SK-N-SH (cell line): Measurements from ENCODE around the gene RIN2. TPM values are rescaled to one million over a fixed set of nuclear protein-coding genes. Genes with fewer than 3 reads are reported as not detected.
A peak's percentile ranks its signal among the peaks of the same experiment; 100 is the strongest.

Experiments used
- CTCF ChIA-PET: fragments of 300-600, 350-600 bp; formaldehyde crosslinking; extraction: SDS; loops from one replicate; lab custom pipeline; 2021; lab: Yijun Ruan, JAX
- POLR2A ChIA-PET: fragments of 350-600 bp; sonication (Branson Sonifier 250); formaldehyde crosslinking; extraction: SDS; loops from one replicate; lab custom pipeline; 2020; ENCODE audit warnings: antibody characterized with exemption, inconsistent platforms; lab: Yijun Ruan, JAX
- DNase-seq: peaks from one replicate; pipeline ENCODE4 v3.0.0; 2012
- H2AFZ ChIP-seq: fragments of 200-600 bp; sonication (generic); 2 replicates; pipeline ENCODE4 v1.8.1; 2016; ENCODE audit warnings: antibody characterized with exemption, mild to moderate bottlenecking, low read depth
- H3F3A ChIP-seq: fragments of 200-600 bp; sonication (generic); replicated peaks from 2 replicates; pipeline ENCODE3; 2016; ENCODE audit warnings: antibody characterized with exemption, mild to moderate bottlenecking; ENCODE audit not compliant: insufficient read depth
- H3K27ac ChIP-seq, 2 experiments: fragments of 200-500 bp in 1 of 2; fragments of 200-600 bp in 1 of 2; sonication (Bioruptor generic) in 1 of 2; sonication (generic), shearing (Covaris generic) in 1 of 2; 2 replicates each; pipeline versions ENCODE4 v1.5.1 to v1.6.1; 2014 to 2016; ENCODE audit warnings: low read depth in 2 of 2, inconsistent platforms in 1 of 2, low read length in 1 of 2, mild to moderate bottlenecking in 1 of 2, mixed read lengths in 1 of 2
- H3K27me3 ChIP-seq: fragments of 200-600 bp; sonication (generic), shearing (Covaris generic); 2 replicates; pipeline ENCODE4 v1.6.1; 2016; ENCODE audit warnings: mixed run types; ENCODE audit not compliant: insufficient read depth
- H3K36me3 ChIP-seq, 2 experiments: fragments of 200-500 bp in 1 of 2; fragments of 200-600 bp in 1 of 2; sonication (Bioruptor generic) in 1 of 2; sonication (generic) in 1 of 2; replicated peaks in 1 of 2; 2 replicates each; pipeline versions ENCODE3 to v1.5.1; 2014 to 2016; ENCODE audit warnings: low read length in 1 of 2, mild to moderate bottlenecking in 1 of 2; ENCODE audit not compliant: insufficient read depth in 2 of 2, control insufficient read depth in 1 of 2
- H3K4me1 ChIP-seq, 2 experiments: fragments of 200-500 bp in 1 of 2; fragments of 200-600 bp in 1 of 2; sonication (Bioruptor generic) in 1 of 2; sonication (generic), shearing (Covaris generic) in 1 of 2; 2 replicates each; pipeline versions ENCODE4 v1.5.1 to v1.6.1; 2014 to 2016; ENCODE audit warnings: low read depth in 1 of 2, low read length in 1 of 2, mixed run types in 1 of 2; ENCODE audit not compliant: insufficient read depth in 2 of 2, control insufficient read depth in 1 of 2
- H3K4me2 ChIP-seq: fragments of 200-600 bp; sonication (generic), shearing (Covaris generic); 2 replicates; pipeline ENCODE4 v1.6.1; 2017; ENCODE audit warnings: mixed run types
- H3K4me3 ChIP-seq, 2 experiments: fragments of 200-500 bp in 1 of 2; fragments of 200-600 bp in 1 of 2; sonication (Bioruptor generic) in 1 of 2; sonication (generic), shearing (Covaris generic) in 1 of 2; 2 replicates each; pipeline versions ENCODE4 v1.5.1 to v1.8.1; 2014 to 2016; ENCODE audit warnings: low read depth in 2 of 2, inconsistent platforms in 1 of 2, low read length in 1 of 2, mild to moderate bottlenecking in 1 of 2, mixed read lengths in 1 of 2, moderate library complexity in 1 of 2
- H3K79me2 ChIP-seq: fragments of 200-600 bp; sonication (generic); 2 replicates; pipeline ENCODE4 v1.8.1; 2017; ENCODE audit warnings: mild to moderate bottlenecking; ENCODE audit not compliant: insufficient read depth
- H3K9ac ChIP-seq: fragments of 200-600 bp; sonication (generic); 2 replicates; pipeline ENCODE4 v1.6.1; 2017; ENCODE audit warnings: mixed run types
- H3K9me2 ChIP-seq: fragments of 200-600 bp; sonication (generic); 2 replicates; pipeline ENCODE4 v1.6.1; 2017; ENCODE audit warnings: mixed run types
- H3K9me3 ChIP-seq: fragments of 200-600 bp; sonication (generic); 2 replicates; pipeline ENCODE4 v1.6.1; 2017; ENCODE audit warnings: mixed run types, mild to moderate bottlenecking, moderate library complexity
- H4K20me1 ChIP-seq: fragments of 200-600 bp; sonication (generic); 2 replicates; pipeline ENCODE4 v1.6.1; 2017; ENCODE audit warnings: mild to moderate bottlenecking, mixed run types; ENCODE audit not compliant: insufficient read depth
- CHD2 ChIP-seq: fragments of 150-350 bp; IDR thresholded peaks from 2 replicates; pipeline ENCODE4 v1.6.1; 2018; ENCODE audit warnings: low read length; ENCODE audit not compliant: partially characterized antibody
- EZH2phosphoT487 ChIP-seq: fragments of 200-600 bp; sonication (generic); IDR thresholded peaks from 2 replicates; pipeline ENCODE4 v1.6.1; 2017; ENCODE audit warnings: low read depth, mixed run types, mild to moderate bottlenecking, antibody characterized with exemption, moderate library complexity, borderline replicate concordance
- FOSL2 ChIP-seq: IDR thresholded peaks from 2 replicates; pipeline ENCODE4 v1.4.0; 2012; ENCODE audit warnings: low read depth, mild to moderate bottlenecking, moderate library complexity, borderline replicate concordance
- FOXJ3 ChIP-seq: sonication (generic); formaldehyde crosslinking; IDR thresholded peaks from 2 replicates; pipeline ENCODE4 v1.5.1; 2020; ENCODE audit warnings: mild to moderate bottlenecking, missing genetic modification reagents
- GABPA ChIP-seq: IDR thresholded peaks from 2 replicates; pipeline ENCODE4 v1.4.0; 2012; ENCODE audit warnings: low read depth, mild to moderate bottlenecking
- MEF2A ChIP-seq: IDR thresholded peaks from 2 replicates; pipeline ENCODE4 v1.4.0; 2012; ENCODE audit warnings: low read depth, borderline replicate concordance
- MXI1 ChIP-seq: IDR thresholded peaks from 2 replicates; pipeline ENCODE4 v1.6.1; 2012; ENCODE audit warnings: mild to moderate bottlenecking, low read depth, low read length, improper control_type of control experiment
- POLR2AphosphoS5 ChIP-seq: IDR thresholded peaks from 2 replicates; pipeline ENCODE4 v1.6.1; 2012; ENCODE audit warnings: low read depth, low read length
- RAD21 ChIP-seq: IDR thresholded peaks from 2 replicates; pipeline ENCODE4 v1.6.1; 2012; ENCODE audit warnings: mild to moderate bottlenecking, low read length
- RCOR1 ChIP-seq: fragments of 150-350 bp; IDR thresholded peaks from 2 replicates; pipeline ENCODE4 v1.6.1; 2017; ENCODE audit warnings: antibody characterized with exemption, low read length
- SIN3A ChIP-seq: IDR thresholded peaks from 2 replicates; pipeline ENCODE4 v1.6.1; 2012; ENCODE audit warnings: low read depth, mild to moderate bottlenecking, low read length, moderate library complexity, borderline replicate concordance
- SMC3 ChIP-seq: IDR thresholded peaks from 2 replicates; pipeline ENCODE4 v1.6.1; 2012; ENCODE audit warnings: low read depth, low read length, improper control_type of control experiment
- TCF12 ChIP-seq: IDR thresholded peaks from 2 replicates; pipeline ENCODE4 v1.4.0; 2012
- TEAD4 ChIP-seq: IDR thresholded peaks from 2 replicates; pipeline ENCODE4 v1.4.0; 2012; ENCODE audit warnings: mild to moderate bottlenecking, borderline replicate concordance; ENCODE audit not compliant: insufficient read depth
- USF1 ChIP-seq: IDR thresholded peaks from 2 replicates; pipeline ENCODE4 v1.4.0; 2012; ENCODE audit warnings: low read depth, borderline replicate concordance
- YY1 ChIP-seq: IDR thresholded peaks from 2 replicates; pipeline ENCODE4 v1.4.0; 2012; ENCODE audit warnings: low read depth, mild to moderate bottlenecking
- WGBS: methylation state at CpG from one replicate; pipeline ENCODE4 v1.1.6; 2017; ENCODE audit warnings: low lambda C conversion rate; 5-methylcytosine and 5-hydroxymethylcytosine counted together
- polyA plus RNA-seq, 3 experiments: library from polyadenylated mRNA; depleted of rRNA; stranded (reverse); fragments of >200 nt; gene quantifications; 2 replicates each; pipeline ENCODE4 v1.2.3, GENCODE V29; 2012
- TF ChIP-seq, protein P1 (sequence below): fragments of 150-350 bp; IDR thresholded peaks from 2 replicates; pipeline ENCODE4 v1.6.1; 2016; ENCODE audit warnings: mild to moderate bottlenecking, low read depth, low read length
- TF ChIP-seq, protein P2 (sequence below): IDR thresholded peaks from 2 replicates; pipeline ENCODE4 v1.4.0; 2012; ENCODE audit warnings: low read depth

RIN2 gene
- polyA plus RNA-seq, 1 of the 3 experiments (the other 2 are of a cell fraction): 6.8 TPM

GRCh38 chr20:19785173-19785982 lies 27.3 kb downstream of the RIN2 start:
- Histone ChIP-seq H3F3A (peaks cover 18% of the 10 kb centered on the region), H3K9me2 (no peaks in the 10 kb centered on the region), H2AFZ (peak overlapping the region; percentile 30; the same call in 1 of the 2 replicates), H3K27ac (peak overlapping the region in 1 of 2 experiments; percentile 92; a peak in 2 of 4 replicates), H3K9ac (peak overlapping the region; percentile 63; the same call in 1 of the 2 replicates), H3K27me3 (no peaks in the 10 kb centered on the region), H4K20me1 (no peaks in the 10 kb centered on the region), H3K4me3 (peak overlapping the region in 1 of 2 experiments; percentile 33; a peak in 2 of 4 replicates), H3K4me2 (peak overlapping the region; percentile 81), H3K36me3 (peaks cover 0 to 14% of the 10 kb centered on the region in 2 experiments), H3K79me2 (peaks cover 7% of the 10 kb centered on the region; the same call in 1 of the 2 replicates), H3K9me3 (peaks cover 8% of the 10 kb centered on the region; the same call in 1 of the 2 replicates), H3K4me1 (peaks cover 18 to 25% of the 10 kb centered on the region in 2 experiments)
- ChIA-PET POLR2A (no interaction called here), CTCF (interaction anchor here (0.5 to 3.2 kb wide), 26 partner anchors 8 to 241 kb away, joined by 3 to 26 read pairs (median 3); partner anchors contain the start of gene NAA20)
- DNase-seq: no peak
- WGBS: 57% methylated on average over 5 of the region's 5 CpGs
- TF ChIP-seq YY1: no peak
- TF ChIP-seq MXI1: no peak
- TF ChIP-seq FOXJ3 (CRISPR knock-in tag): no peak
- no peak for TF ChIP-seq TCF12
- no peak for TF ChIP-seq FOSL2
- TF ChIP-seq EZH2phosphoT487: no peak
- no peak for TF ChIP-seq RCOR1
- no peak for TF ChIP-seq TEAD4
- TF ChIP-seq POLR2AphosphoS5: no peak
- no peak for TF ChIP-seq SIN3A
- TF ChIP-seq, protein P1, sequence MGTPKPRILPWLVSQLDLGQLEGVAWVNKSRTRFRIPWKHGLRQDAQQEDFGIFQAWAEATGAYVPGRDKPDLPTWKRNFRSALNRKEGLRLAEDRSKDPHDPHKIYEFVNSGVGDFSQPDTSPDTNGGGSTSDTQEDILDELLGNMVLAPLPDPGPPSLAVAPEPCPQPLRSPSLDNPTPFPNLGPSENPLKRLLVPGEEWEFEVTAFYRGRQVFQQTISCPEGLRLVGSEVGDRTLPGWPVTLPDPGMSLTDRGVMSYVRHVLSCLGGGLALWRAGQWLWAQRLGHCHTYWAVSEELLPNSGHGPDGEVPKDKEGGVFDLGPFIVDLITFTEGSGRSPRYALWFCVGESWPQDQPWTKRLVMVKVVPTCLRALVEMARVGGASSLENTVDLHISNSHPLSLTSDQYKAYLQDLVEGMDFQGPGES: no peak
- TF ChIP-seq SMC3: no peak
- no peak for TF ChIP-seq GABPA
- TF ChIP-seq, protein P2, sequence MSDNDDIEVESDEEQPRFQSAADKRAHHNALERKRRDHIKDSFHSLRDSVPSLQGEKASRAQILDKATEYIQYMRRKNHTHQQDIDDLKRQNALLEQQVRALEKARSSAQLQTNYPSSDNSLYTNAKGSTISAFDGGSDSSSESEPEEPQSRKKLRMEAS: no peak
- TF ChIP-seq MEF2A: no peak
- TF ChIP-seq RAD21: no peak
- no peak for TF ChIP-seq CHD2
- no peak for TF ChIP-seq USF1
